GM18508 (cell line): ENCODE measurements around the gene GALNT18.

Experiments used
- ATAC-seq: cut with Tn5 transposase; IDR thresholded peaks from one replicate; pipeline ENCODE4 v1.9.1; 2021; ENCODE audit warnings: moderate number of reproducible peaks; ENCODE audit not compliant: insufficient read depth, unreplicated experiment

Gene GALNT18

GRCh38 chr11:11505190-11505589 lies 116.6 kb downstream of the GALNT18 start:
- no peak for ATAC-seq

- no peak for ATAC-seq
Measured at GRCh38 chr11:11504071-11504470, 117.7 kb downstream of the GALNT18 start.

GRCh38 chr11:11502263-11502861 lies 119.4 kb downstream of the GALNT18 start:
- no peak for ATAC-seq

- ATAC-seq, result no peak
Measured at GRCh38 chr11:11501546-11502262, 120.1 kb downstream of the GALNT18 start.

GRCh38 chr11:11500744-11501487 lies 120.9 kb downstream of the GALNT18 start:
- ATAC-seq, result no peak

GRCh38 chr11:11499300-11499699 lies 122.5 kb downstream of the GALNT18 start:
- ATAC-seq, result no peak

- no peak for ATAC-seq
Measured at GRCh38 chr11:11498195-11498594, 123.6 kb downstream of the GALNT18 start.

- no peak for ATAC-seq
Measured at GRCh38 chr11:11496879-11497278, 124.9 kb downstream of the GALNT18 start.

- ATAC-seq, result no peak
Measured at GRCh38 chr11:11494348-11494747, 127.5 kb downstream of the GALNT18 start.

- ATAC-seq, result no peak
Measured at GRCh38 chr11:11493698-11494097, 128.1 kb downstream of the GALNT18 start.

- no peak for ATAC-seq
Measured at GRCh38 chr11:11491589-11491988, 130.2 kb downstream of the GALNT18 start.

- ATAC-seq, result no peak
Measured at GRCh38 chr11:11491014-11491413, 130.8 kb downstream of the GALNT18 start.

- ATAC-seq, result no peak
Measured at GRCh38 chr11:11486423-11486822, 135.4 kb downstream of the GALNT18 start.

- no peak for ATAC-seq
Measured at GRCh38 chr11:11486002-11486401, 135.8 kb downstream of the GALNT18 start.

- no peak for ATAC-seq
Measured at GRCh38 chr11:11483627-11484026, 138.2 kb downstream of the GALNT18 start.

- ATAC-seq, result no peak
Measured at GRCh38 chr11:11482730-11483129, 139.1 kb downstream of the GALNT18 start.

- no peak for ATAC-seq
Measured at GRCh38 chr11:11481371-11481770, 140.4 kb downstream of the GALNT18 start.

GRCh38 chr11:11480971-11481370 lies 140.8 kb downstream of the GALNT18 start:
- ATAC-seq, result no peak

GRCh38 chr11:11478687-11479086 lies 143.1 kb downstream of the GALNT18 start:
- no peak for ATAC-seq

GRCh38 chr11:11477695-11478420 lies 143.9 kb downstream of the GALNT18 start:
- no peak for ATAC-seq
